DMS153 treated with DMSO at 0.1 percent for 48 hours (cell line): ENCODE measurements around the gene SPEG.

Experiments
- DNase-seq: peaks from one replicate; lab custom pipeline; 2025; ENCODE audit not compliant: unreplicated experiment; lab: John Stamatoyannopoulos, UW

Gene SPEG

DNA sequence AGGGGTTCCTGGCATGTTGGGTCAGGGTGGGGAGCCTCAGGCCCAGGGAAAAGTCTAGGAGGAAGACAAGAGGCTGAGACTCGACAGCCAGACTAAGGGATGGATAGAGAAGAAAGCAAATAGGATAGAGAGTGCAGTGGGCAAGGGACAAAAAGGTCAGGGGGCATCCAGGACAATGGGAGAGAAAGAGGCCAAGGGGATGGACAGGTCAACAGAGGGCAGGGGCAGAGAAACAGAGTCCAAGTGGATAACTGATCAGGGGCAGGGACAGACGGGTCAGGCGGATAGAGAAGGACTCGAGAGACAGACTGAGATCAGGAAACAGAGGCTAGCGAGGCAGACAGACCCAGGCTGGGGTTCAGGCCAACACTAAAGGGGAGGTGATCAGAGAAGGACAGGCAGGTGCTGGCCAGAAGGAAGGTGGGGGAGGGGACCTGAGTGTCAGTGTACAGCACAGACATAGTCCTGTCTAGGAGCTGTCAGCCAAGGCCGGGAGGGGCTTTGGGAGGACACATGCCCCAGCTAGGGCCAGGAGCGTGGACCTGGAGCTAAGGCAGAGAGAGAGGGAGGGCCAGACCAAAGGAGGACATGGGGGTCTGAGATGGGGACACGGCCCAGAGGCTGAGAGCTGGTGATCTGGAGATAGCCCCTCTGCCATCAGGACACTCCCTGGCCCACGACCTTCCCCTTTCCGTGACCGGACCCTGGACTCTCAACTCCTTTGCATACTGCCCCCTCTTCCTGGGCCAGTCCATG lies 91.9 kb downstream of the SPEG start:
- no peak for DNase-seq

DNA sequence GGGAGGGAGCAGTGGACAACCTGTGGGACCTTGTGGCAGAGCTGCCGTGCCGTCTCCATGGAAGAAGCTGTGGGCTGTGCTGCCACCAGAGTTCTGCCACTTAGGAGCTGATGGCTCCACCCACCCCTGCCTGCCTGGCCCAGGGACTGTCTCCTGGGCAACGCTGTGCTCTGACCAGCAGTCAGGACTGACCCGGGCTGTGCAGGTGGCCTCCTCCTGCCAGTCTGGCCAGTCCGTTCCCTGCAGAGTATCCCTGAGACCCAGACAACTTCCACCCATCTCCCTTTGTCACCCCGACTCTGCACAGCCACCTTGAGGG lies 92.4 kb downstream of the SPEG start:
- no peak for DNase-seq

DNA sequence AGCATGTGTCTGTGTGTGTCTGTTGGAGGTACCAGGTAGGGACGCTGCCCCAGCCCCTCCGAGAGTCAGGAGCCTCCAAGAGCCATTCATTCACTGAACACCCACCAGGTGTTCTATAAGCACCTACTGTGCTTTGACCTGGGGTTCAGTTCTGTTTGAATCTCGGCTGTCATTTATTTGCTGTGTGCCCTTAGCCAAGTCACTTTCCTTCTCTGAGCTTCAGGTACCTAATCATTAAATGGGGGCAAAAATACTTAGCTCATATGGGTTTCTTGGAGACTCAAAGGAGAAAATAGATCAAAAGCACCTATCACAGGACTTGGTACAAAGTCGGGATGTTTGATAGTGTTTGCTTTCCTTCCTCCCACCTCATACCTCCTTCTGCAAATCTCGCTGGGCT lies 92.8 kb downstream of the SPEG start:
- DNase-seq, result no peak

DNA sequence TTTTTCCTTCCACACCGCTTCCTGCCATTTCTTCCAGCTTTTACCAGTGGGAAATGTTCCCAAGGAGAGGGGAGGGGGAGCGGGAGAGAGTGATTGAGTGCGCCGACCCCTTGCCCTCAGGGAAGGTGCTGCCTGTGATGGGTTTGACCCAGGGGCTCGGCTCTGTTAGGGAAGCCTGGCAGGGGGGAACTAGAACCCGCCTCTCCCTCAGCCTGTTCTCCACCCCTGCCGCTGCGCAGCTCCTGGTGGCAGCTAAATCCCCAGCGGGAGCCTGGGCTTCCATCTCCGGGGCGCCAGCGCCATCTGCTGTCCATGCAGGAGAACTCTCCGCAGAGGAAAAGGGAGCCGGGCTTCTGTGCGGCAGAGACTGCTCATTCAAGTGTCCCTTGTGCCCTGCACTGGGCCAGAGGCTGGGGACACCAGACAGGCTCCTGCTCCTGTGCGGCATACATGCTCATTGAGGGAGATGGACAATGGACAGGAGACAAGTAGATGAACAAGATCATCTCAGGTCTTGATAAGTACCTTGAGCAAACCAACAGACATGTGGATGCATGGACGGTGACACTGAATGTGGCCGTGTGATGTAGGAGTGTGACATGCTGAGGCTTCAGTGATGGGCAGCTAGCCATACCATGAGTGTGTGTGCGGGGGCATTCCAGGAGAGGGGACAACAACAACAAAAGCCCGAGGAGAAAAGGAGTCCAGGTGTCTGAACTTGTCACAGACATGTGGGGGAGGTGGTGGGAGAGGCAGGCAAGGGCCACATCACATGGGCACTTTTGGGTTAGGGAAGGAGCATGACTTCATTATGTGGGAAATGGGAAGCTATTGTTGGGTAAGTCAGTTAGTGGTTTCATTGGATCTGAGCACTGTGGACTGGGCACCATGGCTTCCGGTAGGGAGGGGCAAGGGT lies 95.7 kb downstream of the SPEG start:
- peak; percentile 91 for DNase-seq

DNA sequence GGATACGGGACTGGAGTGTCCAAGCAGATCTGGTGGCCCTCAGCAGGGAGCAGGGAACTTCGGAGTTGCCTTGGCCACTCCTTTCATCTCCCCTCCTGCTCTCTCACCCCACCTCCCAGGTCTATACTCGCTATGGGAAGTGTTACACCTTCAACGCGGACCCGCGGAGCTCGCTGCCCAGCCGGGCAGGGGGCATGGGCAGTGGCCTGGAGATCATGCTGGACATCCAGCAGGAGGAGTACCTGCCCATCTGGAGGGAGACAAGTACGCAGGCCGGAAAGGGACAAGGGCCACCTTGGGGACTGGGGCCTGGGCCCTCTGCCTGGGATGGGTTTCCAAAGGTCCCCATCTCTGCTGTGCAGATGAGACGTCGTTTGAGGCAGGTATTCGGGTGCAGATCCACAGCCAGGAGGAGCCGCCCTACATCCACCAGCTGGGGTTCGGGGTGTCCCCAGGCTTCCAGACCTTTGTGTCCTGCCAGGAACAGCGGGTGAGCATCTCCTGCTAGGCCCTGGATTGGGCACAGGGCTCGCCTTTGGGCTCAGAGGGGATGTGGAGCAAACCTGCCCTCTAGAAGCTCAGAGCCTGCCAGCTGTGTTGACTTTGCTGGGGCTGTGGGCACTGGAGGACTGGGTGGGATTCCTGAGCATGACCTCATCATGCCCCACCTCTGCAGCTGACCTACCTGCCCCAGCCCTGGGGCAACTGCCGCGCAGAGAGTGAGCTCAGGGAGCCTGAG lies 97.2 kb downstream of the SPEG start:
- DNase-seq, result no peak

DNA sequence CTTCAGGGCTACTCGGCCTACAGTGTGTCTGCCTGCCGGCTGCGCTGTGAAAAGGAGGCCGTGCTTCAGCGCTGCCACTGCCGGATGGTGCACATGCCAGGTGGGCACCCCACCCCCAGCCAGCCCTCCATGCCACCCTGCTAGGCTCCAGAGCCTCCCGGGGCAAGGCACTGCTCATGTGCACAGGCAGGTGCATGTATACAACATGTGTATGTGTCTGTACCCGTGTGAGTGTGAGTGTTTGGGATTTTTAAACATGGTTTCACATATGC lies 97.7 kb downstream of the SPEG start:
- no peak for DNase-seq

DNA sequence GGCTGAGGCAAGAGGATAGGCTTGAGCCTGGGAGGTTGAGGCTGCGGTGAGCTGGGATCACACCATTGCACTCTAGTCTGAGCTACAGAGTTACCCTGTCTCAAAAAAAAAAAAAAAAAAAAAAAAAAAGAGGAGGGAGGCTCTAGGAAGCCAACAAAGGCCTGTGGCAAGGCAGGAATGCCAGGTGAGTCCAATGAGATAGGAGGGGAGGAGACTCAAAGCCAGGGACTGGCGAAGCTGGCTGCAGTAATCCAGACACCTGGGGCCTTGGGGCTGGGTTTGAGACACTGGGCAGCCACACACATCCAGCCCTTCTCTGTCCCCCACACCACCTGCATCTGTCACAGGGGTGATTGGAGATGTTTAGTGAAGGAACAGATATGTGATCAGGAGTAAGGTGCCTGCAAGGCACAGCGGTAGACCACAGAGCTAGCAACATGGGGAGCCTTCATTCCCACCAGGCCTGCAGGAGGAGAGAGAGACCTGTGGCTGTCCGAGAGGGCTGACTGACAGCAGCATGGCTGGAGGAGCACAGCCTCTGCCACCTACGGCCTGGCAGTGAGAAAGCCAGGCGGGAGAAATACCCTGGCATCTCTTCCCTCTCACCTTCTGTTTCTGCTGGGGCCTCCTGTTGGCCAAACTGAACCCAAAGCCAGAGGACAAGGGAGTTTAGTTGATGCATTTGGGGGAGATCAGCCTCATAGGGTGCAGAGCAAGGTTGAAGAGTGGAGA lies 99.5 kb downstream of the SPEG start:
- no peak for DNase-seq

DNA sequence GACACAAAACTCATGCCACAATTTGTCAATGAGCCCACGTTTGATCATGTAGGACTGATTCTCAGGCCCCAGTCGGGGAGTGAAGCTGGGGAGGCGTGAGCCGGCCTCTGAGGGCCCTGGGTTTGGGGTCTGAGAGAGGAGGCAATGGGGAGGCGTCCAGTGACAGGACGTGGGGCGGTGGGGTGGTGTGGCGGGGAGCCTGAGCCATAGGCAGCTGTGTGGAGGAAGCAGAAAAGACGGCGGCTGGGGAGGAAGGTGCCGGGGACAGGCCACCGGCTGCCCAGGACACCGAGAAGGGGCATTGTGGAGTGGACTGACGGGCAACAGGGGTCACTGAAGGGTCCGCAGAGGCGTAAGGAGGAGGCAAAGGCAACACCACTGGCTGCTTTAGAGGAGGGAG lies 101.8 kb downstream of the SPEG start:
- DNase-seq, result no peak

DNA sequence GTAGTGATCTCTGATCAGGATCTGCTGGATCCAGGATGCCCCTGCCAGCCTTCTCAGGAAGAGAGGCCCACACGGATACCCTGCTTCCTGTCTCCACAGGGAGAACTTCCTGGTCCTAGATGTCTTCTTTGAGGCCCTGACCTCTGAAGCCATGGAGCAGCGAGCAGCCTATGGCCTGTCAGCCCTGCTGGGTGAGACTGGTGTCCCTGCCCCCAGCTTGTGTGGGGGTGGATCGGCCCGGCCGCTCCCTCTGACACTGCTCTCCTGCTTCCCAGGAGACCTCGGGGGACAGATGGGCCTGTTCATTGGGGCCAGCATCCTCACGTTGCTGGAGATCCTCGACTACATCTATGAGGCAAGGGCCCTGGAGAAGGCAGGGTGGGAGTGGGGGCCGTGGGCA lies 102.3 kb downstream of the SPEG start:
- no peak for DNase-seq

DNA sequence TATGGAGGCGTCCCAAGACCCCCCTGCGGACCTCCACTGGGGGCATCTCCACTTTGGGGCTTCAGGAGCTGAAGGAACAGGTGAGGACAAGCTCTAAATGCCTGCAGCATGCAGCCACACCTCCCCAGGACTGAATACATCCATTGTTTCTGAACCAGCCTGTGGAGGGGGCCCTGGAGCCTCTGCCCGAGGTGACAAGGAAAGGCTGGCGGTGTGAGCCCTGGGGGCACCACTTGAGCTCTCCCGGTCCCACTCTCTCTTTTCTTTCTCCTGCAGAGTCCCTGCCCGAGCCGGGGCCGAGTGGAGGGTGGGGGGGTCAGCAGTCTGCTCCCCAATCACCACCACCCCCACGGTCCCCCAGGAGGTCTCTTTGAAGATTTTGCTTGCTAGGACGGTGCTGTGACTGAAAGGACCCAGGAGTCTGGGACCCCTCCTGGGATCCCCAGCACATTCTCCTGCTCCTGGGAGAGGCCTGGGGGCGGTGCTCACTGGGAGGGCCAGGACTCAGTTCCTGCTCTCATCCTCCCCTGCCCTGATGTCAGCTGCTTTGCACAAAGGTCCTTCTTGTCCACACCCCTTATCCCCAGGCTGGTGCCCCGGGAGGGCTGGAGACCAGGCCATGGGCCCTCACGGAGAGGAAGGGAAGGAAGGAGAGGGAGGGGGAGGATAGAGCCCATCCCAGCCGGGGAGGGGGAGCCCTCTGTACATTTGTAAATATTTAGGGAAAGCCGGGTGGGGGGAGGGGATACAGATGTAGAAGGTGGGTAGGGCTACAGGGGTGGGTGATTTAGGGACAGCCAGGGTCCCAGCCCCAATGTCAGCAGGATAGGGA lies 103.2 kb downstream of the SPEG start:
- no peak for DNase-seq

DNA sequence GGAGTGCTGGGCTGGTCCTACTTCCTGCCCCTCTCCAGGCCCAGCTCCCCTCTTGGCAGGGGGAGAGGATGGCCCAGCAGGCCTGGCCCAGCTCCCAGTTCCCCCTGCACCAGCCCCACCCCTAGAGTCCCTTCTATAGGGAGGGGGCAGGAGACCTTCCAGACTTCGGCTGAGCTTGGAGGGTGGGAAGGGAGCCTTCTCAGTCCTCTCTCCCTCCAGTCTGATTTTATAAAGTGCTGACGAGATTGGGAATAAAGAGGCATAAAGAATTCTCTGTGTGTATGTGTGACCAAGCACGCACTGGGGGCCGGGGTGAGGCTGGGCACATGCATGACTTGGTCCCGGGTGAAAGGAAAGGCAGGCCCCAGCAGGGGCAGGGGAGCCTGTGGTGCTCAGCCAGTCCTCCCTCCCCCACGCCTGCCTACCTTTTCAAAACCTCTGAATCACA lies 103.9 kb downstream of the SPEG start:
- no peak for DNase-seq

DNA sequence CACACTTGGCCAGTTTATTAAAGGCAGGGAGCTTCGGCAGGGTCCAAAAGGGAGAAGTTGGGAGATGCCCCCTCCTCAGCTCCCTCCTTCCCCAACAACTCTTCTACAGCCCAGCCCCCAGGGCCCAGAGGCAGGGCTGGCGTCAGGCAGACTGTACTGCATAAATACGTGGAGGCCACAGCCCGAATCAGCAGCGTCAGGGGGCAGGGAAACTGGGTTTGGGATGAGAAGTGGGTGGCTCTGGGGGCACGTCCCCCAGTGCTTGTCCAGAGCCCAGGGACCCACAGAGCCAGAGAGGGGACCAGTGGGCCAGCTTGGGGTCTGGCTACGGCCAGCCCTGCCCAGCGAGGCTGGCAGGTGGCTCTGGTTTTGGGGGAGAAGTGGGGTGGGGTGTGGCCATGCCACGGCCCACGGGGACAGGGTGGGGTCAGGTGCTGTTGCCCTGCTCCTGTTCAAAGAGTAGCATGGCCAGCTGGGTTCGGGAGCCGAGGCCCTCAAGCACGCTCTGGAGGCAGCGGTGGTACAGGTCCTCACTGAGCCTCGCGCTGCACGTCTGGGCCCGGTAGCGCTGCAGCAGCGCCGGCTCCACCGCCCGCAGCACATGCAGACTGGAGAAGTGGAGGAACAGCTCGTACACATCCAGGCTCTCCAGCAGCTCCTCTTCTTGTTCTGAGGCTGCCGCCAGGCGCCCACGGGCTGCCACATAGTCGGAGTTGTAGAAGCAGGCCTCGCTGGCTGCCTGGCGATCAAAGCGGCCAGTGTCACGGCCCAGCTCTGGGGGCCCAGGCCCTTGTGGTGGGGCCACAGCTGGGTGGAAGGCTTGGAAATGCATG lies 104.5 kb downstream of the SPEG start:
- no peak for DNase-seq

DNA sequence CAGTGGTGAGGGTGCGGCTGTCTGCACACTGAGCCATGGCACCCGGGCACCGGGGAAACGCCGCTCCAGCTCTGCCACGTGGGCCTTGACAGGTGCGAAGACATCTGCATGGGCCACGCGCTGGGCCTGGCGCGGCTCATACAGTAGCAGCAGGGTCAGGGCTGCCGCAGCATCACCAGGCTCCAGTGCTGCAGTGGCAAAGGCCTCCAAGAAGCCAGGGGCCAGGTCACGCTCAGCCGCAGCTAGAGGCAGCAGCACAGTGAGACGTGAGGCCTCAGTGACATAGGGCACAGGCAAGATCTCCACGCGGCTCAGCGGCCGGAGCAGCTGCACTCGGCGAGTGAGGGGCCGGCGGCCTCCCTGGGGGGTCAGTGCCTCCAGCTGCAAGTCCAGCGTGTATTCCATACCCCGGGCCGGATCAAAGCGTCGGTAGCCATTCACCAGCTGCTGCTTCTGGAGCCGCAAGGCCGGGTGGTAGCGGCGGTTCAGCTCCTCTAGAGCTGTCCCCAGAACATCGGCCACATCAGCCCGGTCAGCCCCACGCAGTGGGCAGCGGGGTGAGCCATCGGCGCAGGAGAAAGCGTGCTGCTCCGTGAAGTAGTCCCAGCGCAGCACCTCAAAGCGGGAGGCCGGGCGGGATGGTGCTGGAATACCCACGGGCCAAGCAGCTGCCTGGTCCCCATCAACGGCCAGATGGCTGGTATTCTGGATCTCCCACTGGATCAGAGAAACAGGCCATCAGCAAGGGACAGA lies 105.5 kb downstream of the SPEG start:
- DNase-seq, result no peak

DNA sequence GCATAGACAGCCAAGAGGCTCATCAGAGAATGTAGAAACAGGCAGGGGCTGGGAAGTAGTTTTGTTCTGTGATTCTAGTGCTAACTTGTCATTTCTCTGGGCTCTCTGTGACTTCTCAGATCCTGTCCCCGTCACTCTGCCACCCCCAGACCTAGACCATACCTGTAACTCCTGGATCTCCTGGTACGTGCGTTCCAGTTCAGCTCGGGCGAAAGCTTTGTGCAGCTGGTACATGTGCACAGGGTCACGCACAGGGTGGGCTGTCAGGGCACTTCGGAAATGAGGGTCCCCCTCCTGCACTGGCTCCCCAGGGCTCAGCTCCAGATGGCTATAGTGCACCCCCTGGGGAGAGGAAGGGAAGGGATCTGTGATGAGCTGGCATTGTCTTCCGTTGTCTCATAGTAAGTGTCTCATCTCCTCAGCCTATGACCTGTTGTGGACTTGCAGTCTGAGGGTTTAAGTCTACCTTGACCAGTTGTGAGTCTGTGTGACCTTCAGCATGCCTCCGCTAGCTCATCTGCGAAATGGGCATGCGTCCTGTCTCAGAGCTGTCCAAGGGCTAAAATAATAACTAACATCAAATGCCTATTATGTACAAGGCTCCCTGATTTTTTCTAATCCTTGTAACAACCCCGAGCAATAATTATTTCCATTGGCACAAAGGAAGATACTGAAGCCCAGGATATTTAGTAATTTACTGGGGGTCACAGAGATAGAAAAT lies 106.3 kb downstream of the SPEG start:
- DNase-seq, result no peak

DNA sequence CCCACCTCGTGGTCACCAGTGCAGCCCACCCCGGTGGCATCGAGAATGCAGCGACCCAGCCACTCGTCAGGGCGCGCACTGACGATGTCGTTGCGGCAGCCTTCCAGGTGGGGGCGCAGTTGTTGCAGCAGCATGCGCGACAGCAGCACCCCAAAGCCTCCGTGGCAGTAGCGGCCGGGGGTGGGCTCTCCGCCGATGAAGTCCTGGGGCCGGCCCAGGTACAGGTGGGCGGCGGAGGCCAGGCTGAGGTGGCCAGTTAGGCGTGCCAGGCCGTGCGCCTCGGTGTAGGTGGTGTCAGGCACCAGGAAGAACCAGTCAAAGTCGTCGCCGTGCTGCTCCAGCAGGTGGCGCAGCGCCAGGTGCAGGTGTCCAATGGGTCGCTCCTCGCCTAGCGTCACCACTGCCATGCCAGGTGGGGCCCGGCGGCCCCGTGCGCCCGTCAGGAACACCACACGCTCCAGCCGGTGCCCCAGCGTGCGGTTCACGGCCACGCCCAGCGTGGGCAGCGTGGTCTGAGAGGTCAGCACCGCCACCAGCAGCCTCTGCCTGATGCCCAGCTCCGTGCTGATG lies 107.1 kb downstream of the SPEG start:
- DNase-seq, result peak; percentile 79

DNA sequence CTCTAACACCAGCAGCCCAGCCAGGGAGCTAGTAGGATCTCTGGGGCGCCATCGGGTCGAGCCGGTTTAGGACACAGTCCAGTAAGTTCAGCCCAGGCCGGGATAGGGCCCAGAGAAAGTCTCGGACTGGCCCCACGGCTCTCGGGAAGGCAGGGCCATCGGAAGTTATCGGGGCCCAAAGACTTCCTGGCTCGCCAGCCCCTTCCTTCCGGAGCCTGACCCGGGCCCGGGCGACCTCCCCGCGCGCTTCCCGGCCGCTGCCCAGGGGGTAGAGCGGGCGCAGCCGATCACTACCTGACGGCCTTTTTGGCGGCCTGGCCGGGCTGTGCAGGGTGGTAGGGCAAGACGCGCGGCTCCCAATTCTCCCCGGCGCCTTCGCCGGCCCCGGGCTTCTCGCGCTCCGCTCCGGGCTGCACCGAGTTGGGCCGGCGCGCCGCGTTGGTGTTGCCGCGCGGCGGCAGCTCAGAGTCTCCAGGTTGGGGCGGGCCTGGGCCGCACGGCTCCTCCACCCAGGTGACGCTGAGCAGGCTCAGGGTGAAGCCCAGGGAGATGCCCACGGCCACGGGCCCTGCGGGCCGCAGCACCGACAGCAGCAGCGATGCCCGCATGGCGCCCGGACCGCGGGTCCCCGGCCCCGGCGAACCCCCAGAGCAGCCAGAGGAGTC lies 108.4 kb downstream of the SPEG start:
- DNase-seq, result no peak

DNA sequence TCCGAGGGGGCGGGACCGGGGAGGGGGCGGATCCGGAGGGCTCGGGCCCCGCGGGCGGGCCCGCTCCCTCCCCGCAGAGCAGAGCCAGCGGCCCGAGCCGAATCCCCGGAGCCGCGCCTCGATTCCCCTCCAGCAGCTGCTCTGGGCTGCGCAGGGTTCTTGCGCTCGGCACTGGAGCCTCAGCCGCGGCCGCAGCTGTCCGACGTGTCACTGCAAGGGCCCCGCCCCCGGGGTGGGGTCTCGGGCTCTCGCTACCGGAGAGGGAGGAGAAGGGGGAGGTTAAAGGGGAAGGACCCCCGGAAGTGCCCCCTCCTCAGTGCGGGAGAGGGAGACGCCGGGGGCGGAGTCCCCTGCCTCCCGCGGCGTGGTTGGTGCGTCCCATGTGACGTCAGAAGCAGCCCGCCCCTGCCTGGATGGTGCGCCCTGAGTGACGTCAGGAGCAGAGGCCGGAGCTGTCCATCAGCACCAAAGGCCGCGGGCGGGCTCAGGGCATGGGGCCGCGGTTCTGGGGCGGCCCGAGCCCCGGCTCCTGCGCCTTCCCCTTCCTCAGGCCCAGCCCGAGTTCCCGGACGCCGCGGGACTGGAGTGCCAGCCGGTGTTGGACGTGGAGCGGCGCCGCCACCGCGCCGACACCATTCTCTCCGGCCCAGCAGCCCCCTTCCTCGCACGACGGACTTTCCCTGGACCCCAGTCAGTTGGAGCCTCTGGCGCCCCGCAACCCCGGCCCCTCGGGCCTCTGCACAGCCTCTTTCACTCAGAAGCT lies 109.1 kb downstream of the SPEG start, which contains the start of the genes CHPF and TMEM198:
CHPF (minus strand) TSS at position 214 of the 763 bp plus-strand sequence. CDS start 271 bp downstream, outside the sequence.
TMEM198 (plus strand) TSS at position 433 of the 763 bp plus-strand sequence. CDS start 700 bp downstream, outside the sequence.
- DNase-seq, result peak; percentile 92
